LHCN-M2 (cell line): Measurements from ENCODE around the gene PNLIPRP2. TPM values are rescaled to one million over a fixed set of nuclear protein-coding genes. Genes with fewer than 3 reads are reported as not detected.

Source experiments
- DNase-seq: peaks from one replicate; pipeline ENCODE4 v3.0.0-alpha.2; 2012; ENCODE audit warnings: low read depth
- total RNA-seq: library from RNA; depleted of rRNA; stranded (reverse); fragments of >200 nt; gene quantifications from 2 replicates; pipeline ENCODE4 v1.2.3, GENCODE V29; 2014

PNLIPRP2 gene
- total RNA-seq, 1 experiment from 2014 or later = not detected

GRCh38 chr10:116654816-116655215 lies 34.1 kb downstream of the PNLIPRP2 start:
- no peak for DNase-seq

GRCh38 chr10:116655568-116655967 lies 34.8 kb downstream of the PNLIPRP2 start:
- no peak for DNase-seq

- no peak for DNase-seq
Measured at GRCh38 chr10:116656044-116656443, 35.3 kb downstream of the PNLIPRP2 start.

GRCh38 chr10:116657863-116658551 lies 37.3 kb downstream of the PNLIPRP2 start:
- no peak for DNase-seq

GRCh38 chr10:116659049-116659670 lies 38.4 kb downstream of the PNLIPRP2 start:
- no peak for DNase-seq

GRCh38 chr10:116660860-116661259 lies 40.1 kb downstream of the PNLIPRP2 start:
- no peak for DNase-seq

GRCh38 chr10:116663342-116663741 lies 42.6 kb downstream of the PNLIPRP2 start:
- DNase-seq = no peak

- no peak for DNase-seq
Measured at GRCh38 chr10:116664631-116665030, 43.9 kb downstream of the PNLIPRP2 start.

GRCh38 chr10:116665541-116666125 lies 44.9 kb downstream of the PNLIPRP2 start:
- DNase-seq = peak; percentile 73

- no peak for DNase-seq
Measured at GRCh38 chr10:116667484-116667883, 46.7 kb downstream of the PNLIPRP2 start.

GRCh38 chr10:116668018-116668417 lies 47.3 kb downstream of the PNLIPRP2 start:
- DNase-seq = no peak

- no peak for DNase-seq
Measured at GRCh38 chr10:116668446-116668845, 47.7 kb downstream of the PNLIPRP2 start.

GRCh38 chr10:116669080-116669479 lies 48.3 kb downstream of the PNLIPRP2 start:
- no peak for DNase-seq

- no peak for DNase-seq
Measured at GRCh38 chr10:116669832-116670644, 49.3 kb downstream of the PNLIPRP2 start.

- DNase-seq = no peak
Measured at GRCh38 chr10:116670706-116671105, 50.0 kb downstream of the PNLIPRP2 start.

- DNase-seq = no peak
Measured at GRCh38 chr10:116671274-116671926, 50.6 kb downstream of the PNLIPRP2 start.

- no peak for DNase-seq
Measured at GRCh38 chr10:116672891-116673290, 52.1 kb downstream of the PNLIPRP2 start.

- DNase-seq = no peak
Measured at GRCh38 chr10:116673866-116674265, 53.1 kb downstream of the PNLIPRP2 start.

- DNase-seq = no peak
Measured at GRCh38 chr10:116674901-116675423, 54.2 kb downstream of the PNLIPRP2 start.

- DNase-seq = no peak
Measured at GRCh38 chr10:116676118-116676517, 55.4 kb downstream of the PNLIPRP2 start.

GRCh38 chr10:116676633-116677032 lies 55.9 kb downstream of the PNLIPRP2 start:
- DNase-seq = no peak
